Gastroesophageal sphincter (tissue), 4 donors: ENCODE results near the gene TNFRSF13B. TPM values are rescaled to one million over a fixed set of nuclear protein-coding genes. Genes with fewer than 3 reads are reported as not detected.

Experiments used
- ATAC-seq: fragments of 150-250 bp; one replicate; pipeline ENCODE4 v1.9.1; 2016; ENCODE audit warnings: mild to moderate bottlenecking, moderate library complexity
- H3K27ac ChIP-seq, 4 donors: fragments of 200-600 bp; sonication (generic) in 3 of 4; 1 replicate in 3 of 4; 2 replicates in 1 of 4; pipeline ENCODE4 v1.5.1; 2016 to 2019
- H3K27me3 ChIP-seq: fragments of 200-600 bp; sonication (generic); one replicate; pipeline ENCODE4 v1.5.1; 2019
- H3K36me3 ChIP-seq, 2 donors: fragments of 200-600 bp; sonication (generic); one replicate each; pipeline ENCODE4 v1.5.1; 2019; ENCODE audit warnings: control low read depth in 1 of 2
- H3K4me1 ChIP-seq, 3 donors: fragments of 200-600 bp; sonication (generic); 1 replicate in 2 of 3; 2 replicates in 1 of 3; pipeline ENCODE4 v1.5.1; 2016 to 2019; ENCODE audit warnings: control low read depth in 2 of 3
- H3K4me3 ChIP-seq, 2 donors: fragments of 200-600 bp; sonication (generic); one replicate each; pipeline ENCODE4 v1.5.1; 2019; ENCODE audit warnings: mild to moderate bottlenecking in 1 of 2, moderate library complexity in 1 of 2
- H3K9me3 ChIP-seq, 3 donors: fragments of 200-600 bp; sonication (generic); one replicate each; pipeline ENCODE4 v1.5.1; 2017 to 2019; ENCODE audit warnings: control low read depth in 2 of 3
- CTCF ChIP-seq, 4 experiments: fragments of 200-600 bp in 2 of 4; fragments of 450-650 bp in 2 of 4; sonication (generic) in 1 of 4; IDR thresholded peaks; one replicate each; pipeline ENCODE4 v1.5.1; 2017 to 2019; ENCODE audit warnings: antibody characterized with exemption in 4 of 4, mild to moderate bottlenecking in 2 of 4, moderate library complexity in 2 of 4
- EP300 ChIP-seq: sonication (generic); formaldehyde crosslinking; IDR thresholded peaks from one replicate; pipeline ENCODE4 v1.6.1; 2017; ENCODE audit warnings: antibody characterized with exemption, mild to moderate bottlenecking
- POLR2A ChIP-seq, 2 donors: fragments of 450-650 bp; IDR thresholded peaks; one replicate each; pipeline ENCODE4 v1.6.1; 2017; ENCODE audit warnings: antibody characterized with exemption in 2 of 2, mild to moderate bottlenecking in 2 of 2, moderate library complexity in 1 of 2
- POLR2AphosphoS5 ChIP-seq: sonication (generic); formaldehyde crosslinking; IDR thresholded peaks from one replicate; pipeline ENCODE4 v1.6.1; 2017; ENCODE audit warnings: antibody characterized with exemption
- WGBS, 2 donors: methylation state at CpG; one replicate each; pipeline ENCODE4 v1.1.5; 2018; ENCODE audit warnings: low coverage in 1 of 2; 5-methylcytosine and 5-hydroxymethylcytosine counted together
- total RNA-seq, 4 donors: library from RNA; depleted of rRNA; stranded (reverse); fragments of >200 nt; gene quantifications; one replicate each; pipeline ENCODE4 v1.1.0, GENCODE V29; 2016

TNFRSF13B gene
- total RNA-seq, 4 donors from 2014 or later, result 0.81 TPM; not detected in 3

GRCh38 chr17:16933317-16934132 is 38.4 kb downstream of the TNFRSF13B start:
- Histone ChIP-seq H3K27me3 (peaks cover 6% of the 10 kb centered on the region), H3K4me3 (no peak overlapping the region), H3K36me3 (no peaks in the 10 kb centered on the region), H3K27ac (no peak overlapping the region), H3K4me1 (no peaks in the 10 kb centered on the region), H3K9me3 (no peaks in the 10 kb centered on the region)
- no peak for ATAC-seq
- TF ChIP-seq POLR2AphosphoS5 (no peak), POLR2A (IDR thresholded peaks at IDR 0.05) (no peak), EP300 (no peak), CTCF (IDR thresholded peaks at IDR 0.05) (no peak)
- WGBS, 2 donors, result 83% methylated on average over 1 of the region's 11 CpGs; no CpG with 5 or more reads in 1 of the 2 donors

- H3K9me3 ChIP-seq, result no peaks in the 10 kb centered on the region
- ATAC-seq, result no peak
- no peak overlapping the region for H3K4me3 ChIP-seq
- WGBS, 2 donors, result 83 to 100% methylated on average over 1 of the region's 6 CpGs
- no peak for TF ChIP-seq POLR2AphosphoS5
- no peak for TF ChIP-seq POLR2A (IDR thresholded peaks at IDR 0.05)
- no peak for TF ChIP-seq CTCF (IDR thresholded peaks at IDR 0.05)
- no peak for TF ChIP-seq EP300
- H3K27me3 ChIP-seq, result peaks cover 6% of the 10 kb centered on the region
- no peak overlapping the region for H3K27ac ChIP-seq
- no peaks in the 10 kb centered on the region for H3K4me1 ChIP-seq
- H3K36me3 ChIP-seq, result no peaks in the 10 kb centered on the region
Measured at GRCh38 chr17:16932611-16933010, 39.3 kb downstream of the TNFRSF13B start.

- Histone ChIP-seq H3K4me1 (no peaks in the 10 kb centered on the region), H3K9me3 (no peaks in the 10 kb centered on the region), H3K27me3 (peaks cover 6% of the 10 kb centered on the region), H3K36me3 (no peaks in the 10 kb centered on the region), H3K27ac (no peak overlapping the region), H3K4me3 (no peak overlapping the region)
- ATAC-seq, result no peak
- 80% methylated on average over 1 of the region's 8 CpGs; no CpG with 5 or more reads in 1 of the 2 donors for WGBS, 2 donors
- TF ChIP-seq CTCF (IDR thresholded peaks at IDR 0.05) (no peak), POLR2A (IDR thresholded peaks at IDR 0.05) (no peak), EP300 (no peak), POLR2AphosphoS5 (no peak)
Measured at GRCh38 chr17:16932156-16932555, 39.8 kb downstream of the TNFRSF13B start.

GRCh38 chr17:16931318-16932060 is 40.4 kb downstream of the TNFRSF13B start:
- H3K9me3 ChIP-seq, result no peaks in the 10 kb centered on the region
- H3K27me3 ChIP-seq, result peaks cover 6% of the 10 kb centered on the region
- H3K4me3 ChIP-seq, result no peak overlapping the region
- H3K36me3 ChIP-seq, result no peaks in the 10 kb centered on the region
- TF ChIP-seq CTCF (IDR thresholded peaks at IDR 0.05), result no peak
- no peak for TF ChIP-seq POLR2AphosphoS5
- TF ChIP-seq EP300, result no peak
- TF ChIP-seq POLR2A (IDR thresholded peaks at IDR 0.05), result no peak
- H3K27ac ChIP-seq, result no peak overlapping the region
- no peaks in the 10 kb centered on the region for H3K4me1 ChIP-seq
- ATAC-seq, result no peak
- WGBS, 2 donors, result no CpG with 5 or more reads among the region's 9 CpGs
